GM21390 (cell line): ENCODE data around the gene BMPR2.
"Not testable (repeated sequence)": the region's sequence is repeated elsewhere in the genome, so short reads cannot be mapped to it uniquely, and the experiment has no call there.

Experiments
- ATAC-seq: cut with Tn5 transposase; IDR thresholded peaks from one replicate; pipeline ENCODE4 v1.9.1; 2021; ENCODE audit not compliant: unreplicated experiment

The BMPR2 gene

GRCh38 chr2:202444000-202444399 is 67.9 kb downstream of the BMPR2 start:
- no peak for ATAC-seq

- ATAC-seq = no peak
Measured at GRCh38 chr2:202449344-202449743, 73.2 kb downstream of the BMPR2 start.

GRCh38 chr2:202450785-202451184 is 74.7 kb downstream of the BMPR2 start:
- ATAC-seq = no peak

GRCh38 chr2:202452744-202453143 is 76.6 kb downstream of the BMPR2 start:
- no peak for ATAC-seq

- ATAC-seq = no peak
Measured at GRCh38 chr2:202454536-202454935, 78.4 kb downstream of the BMPR2 start.

GRCh38 chr2:202455114-202455513 is 79.0 kb downstream of the BMPR2 start:
- ATAC-seq = no peak

GRCh38 chr2:202460119-202460518 is 84.0 kb downstream of the BMPR2 start:
- no peak for ATAC-seq

GRCh38 chr2:202479090-202479489 is 103.0 kb downstream of the BMPR2 start:
- ATAC-seq = no peak

GRCh38 chr2:202479610-202480009 is 103.5 kb downstream of the BMPR2 start:
- no peak for ATAC-seq

- ATAC-seq = no peak
Measured at GRCh38 chr2:202486351-202486750, 110.2 kb downstream of the BMPR2 start.

GRCh38 chr2:202488671-202489070 is 112.5 kb downstream of the BMPR2 start:
- no peak for ATAC-seq

- ATAC-seq = no peak
Measured at GRCh38 chr2:202490479-202490878, 114.4 kb downstream of the BMPR2 start.

GRCh38 chr2:202491514-202491913 is 115.4 kb downstream of the BMPR2 start:
- no peak for ATAC-seq

- no peak for ATAC-seq
Measured at GRCh38 chr2:202494300-202495229, 118.4 kb downstream of the BMPR2 start.

- ATAC-seq = no peak
Measured at GRCh38 chr2:202495230-202495604, 119.1 kb downstream of the BMPR2 start.

- ATAC-seq = not testable (repeated sequence)
Measured at GRCh38 chr2:202496835-202497472, 120.8 kb downstream of the BMPR2 start.

- not testable (repeated sequence) for ATAC-seq
Measured at GRCh38 chr2:202497473-202497866, 121.3 kb downstream of the BMPR2 start.

GRCh38 chr2:202499841-202500240 is 123.7 kb downstream of the BMPR2 start:
- ATAC-seq = not testable (repeated sequence)

- not testable (repeated sequence) for ATAC-seq
Measured at GRCh38 chr2:202503276-202503675, 127.1 kb downstream of the BMPR2 start.

GRCh38 chr2:202508686-202509085 is 132.6 kb downstream of the BMPR2 start:
- no peak for ATAC-seq

GRCh38 chr2:202510911-202511310 is 134.8 kb downstream of the BMPR2 start:
- ATAC-seq = no peak

GRCh38 chr2:202512176-202512575 is 136.0 kb downstream of the BMPR2 start:
- ATAC-seq = no peak
